H1 (cell line): ENCODE measurements around the gene HDAC9. TPM values are rescaled to one million over a fixed set of nuclear protein-coding genes. Genes with fewer than 3 reads are reported as not detected.

Experiments used
- CTCF ChIA-PET: fragments of 300-600 bp; sonication (Branson Sonifier 250); formaldehyde crosslinking; loops from one replicate; lab custom pipeline; 2021; ENCODE audit not compliant: partially characterized antibody; lab: Charles Lee
- POLR2A ChIA-PET: fragments of 300-600 bp; sonication (Branson Sonifier 250); formaldehyde crosslinking; loops from one replicate; lab custom pipeline; 2021; ENCODE audit warnings: inconsistent platforms; ENCODE audit not compliant: partially characterized antibody; lab: Charles Lee
- DNase-seq, 2 experiments: peaks; one replicate each; pipeline versions ENCODE4 v3.0.0 to v3.0.0-alpha.2; 2010 to 2022; ENCODE audit warnings: low spot score in 2 of 2, low read depth in 1 of 2, mixed read lengths in 1 of 2
- FAIRE-seq: peaks from 2 replicates; lab custom pipeline; 2011; peaks lifted over from hg19 to GRCh38; lab: Jason Lieb, UNC
- H2AFZ ChIP-seq: 2 replicates; pipeline ENCODE4 v1.8.1; 2012; ENCODE audit warnings: low read length, inconsistent platforms
- H2AK5ac ChIP-seq: 2 replicates; pipeline ENCODE4 v1.6.1; 2013; ENCODE audit warnings: low read depth, low read length
- H2BK120ac ChIP-seq: replicated peaks from 2 replicates; pipeline ENCODE3; 2013; ENCODE audit warnings: low read depth, low read length, inconsistent platforms
- H2BK12ac ChIP-seq: 2 replicates; pipeline ENCODE4 v1.6.1; 2013; ENCODE audit warnings: low read depth, low read length
- H2BK15ac ChIP-seq: 2 replicates; pipeline ENCODE4 v1.6.1; 2013; ENCODE audit warnings: low read length
- H2BK20ac ChIP-seq: 2 replicates; pipeline ENCODE4 v1.6.1; 2013; ENCODE audit warnings: low read length
- H2BK5ac ChIP-seq: 2 replicates; pipeline ENCODE4 v1.6.1; 2013; ENCODE audit warnings: low read depth, low read length
- H3K14ac ChIP-seq: 2 replicates; pipeline ENCODE4 v1.6.1; 2013; ENCODE audit warnings: inconsistent platforms; ENCODE audit not compliant: insufficient read length
- H3K18ac ChIP-seq: 2 replicates; pipeline ENCODE4 v1.6.1; 2013; ENCODE audit warnings: low read length; ENCODE audit errors: extremely low read depth
- H3K23ac ChIP-seq: 2 replicates; pipeline ENCODE4 v1.6.1; 2013; ENCODE audit warnings: inconsistent platforms; ENCODE audit not compliant: insufficient read length
- H3K23me2 ChIP-seq: 2 replicates; pipeline ENCODE4 v1.6.1; 2013; ENCODE audit warnings: low read depth, low read length
- H3K27ac ChIP-seq: 2 replicates; pipeline ENCODE4 v1.6.1; 2011; ENCODE audit warnings: low read depth, low read length, inconsistent platforms
- H3K27me3 ChIP-seq, 4 experiments: replicated peaks in 1 of 4; 1 replicate in 1 of 4; 2 replicates in 3 of 4; pipeline versions ENCODE4 v1.6.1 to v1.8.1; 2011 to 2013; ENCODE audit warnings: low read length in 3 of 4, mild to moderate bottlenecking in 3 of 4, inconsistent platforms in 2 of 4, mixed read lengths in 2 of 4, moderate library complexity in 1 of 4; ENCODE audit not compliant: control insufficient read depth in 3 of 4, insufficient read depth in 3 of 4; ENCODE audit errors: extremely low read depth in 1 of 4
- H3K36me3 ChIP-seq, 4 experiments: 2 replicates each; pipeline versions ENCODE4 v1.6.1 to v1.8.1; 2011 to 2013; ENCODE audit warnings: mild to moderate bottlenecking in 4 of 4, low read length in 3 of 4, moderate library complexity in 2 of 4, control low read depth in 1 of 4, inconsistent platforms in 1 of 4; ENCODE audit not compliant: insufficient read depth in 4 of 4, control insufficient read depth in 2 of 4
- H3K4ac ChIP-seq: replicated peaks from 2 replicates; pipeline ENCODE3; 2013; ENCODE audit warnings: low read length, low read depth, mixed read lengths, inconsistent platforms; ENCODE audit not compliant: insufficient read length
- H3K4me1 ChIP-seq, 4 experiments: replicated peaks in 1 of 4; 1 replicate in 1 of 4; 2 replicates in 3 of 4; pipeline versions ENCODE4 v1.6.1 to v1.8.1; 2011 to 2013; ENCODE audit warnings: low read length in 3 of 4, inconsistent platforms in 2 of 4, mixed read lengths in 1 of 4; ENCODE audit not compliant: insufficient read depth in 4 of 4, control insufficient read depth in 3 of 4
- H3K4me2 ChIP-seq, 2 experiments: 2 replicates each; pipeline versions ENCODE4 v1.6.1 to v1.8.1; 2011 to 2013; ENCODE audit warnings: low read depth in 2 of 2, low read length in 2 of 2, control low read depth in 1 of 2, inconsistent platforms in 1 of 2, mild to moderate bottlenecking in 1 of 2; ENCODE audit not compliant: insufficient read depth in 1 of 2
- H3K4me3 ChIP-seq, 4 experiments: fragments of 200-600, 300-600 bp in 1 of 4; sonication (generic), shearing (Covaris generic), sonication (Bioruptor Twin) in 1 of 4; 2 replicates each; pipeline versions ENCODE4 v1.5.1 to v1.8.1; 2011 to 2016; ENCODE audit warnings: low read length in 4 of 4, low read depth in 3 of 4, control low read depth in 2 of 4, inconsistent platforms in 2 of 4, mild to moderate bottlenecking in 2 of 4, mixed read lengths in 1 of 4, moderate library complexity in 1 of 4; ENCODE audit not compliant: insufficient read depth in 2 of 4; ENCODE audit errors: extremely low read depth in 1 of 4
- H3K56ac ChIP-seq: replicated peaks from 2 replicates; pipeline ENCODE3; 2013; ENCODE audit warnings: low read depth, mild to moderate bottlenecking, mixed read lengths, low read length, inconsistent platforms; ENCODE audit not compliant: insufficient read length
- H3K79me1 ChIP-seq: 2 replicates; pipeline ENCODE4 v1.6.1; 2013; ENCODE audit warnings: low read depth, low read length, control low read depth
- H3K79me2 ChIP-seq, 2 experiments: 2 replicates each; pipeline versions ENCODE4 v1.6.1 to v1.8.1; 2012 to 2013; ENCODE audit warnings: low read length in 2 of 2, mild to moderate bottlenecking in 2 of 2, inconsistent platforms in 1 of 2; ENCODE audit not compliant: insufficient read depth in 2 of 2, control insufficient read depth in 1 of 2
- H3K9ac ChIP-seq, 4 experiments: replicated peaks in 1 of 4; 1 replicate in 1 of 4; 2 replicates in 3 of 4; pipeline versions ENCODE4 v1.6.1 to v1.8.1; 2011 to 2013; ENCODE audit warnings: low read depth in 3 of 4, low read length in 3 of 4, control low read depth in 2 of 4, mild to moderate bottlenecking in 2 of 4, moderate library complexity in 2 of 4, inconsistent platforms in 1 of 4; ENCODE audit errors: extremely low read depth in 1 of 4
- H3K9me3 ChIP-seq, 2 experiments: 2 replicates each; pipeline versions ENCODE4 v1.6.1 to v1.8.1; 2012 to 2013; ENCODE audit warnings: mild to moderate bottlenecking in 2 of 2, moderate library complexity in 2 of 2, control low read depth in 1 of 2, inconsistent platforms in 1 of 2, low read depth in 1 of 2, low read length in 1 of 2, mixed read lengths in 1 of 2; ENCODE audit not compliant: insufficient read depth in 2 of 2
- H4K20me1 ChIP-seq, 2 experiments: replicated peaks in 1 of 2; 2 replicates each; pipeline versions ENCODE3 to v1.8.1; 2011 to 2013; ENCODE audit warnings: inconsistent platforms in 2 of 2, low read length in 2 of 2, mild to moderate bottlenecking in 1 of 2; ENCODE audit not compliant: insufficient read depth in 2 of 2, control insufficient read depth in 1 of 2
- H4K5ac ChIP-seq: 2 replicates; pipeline ENCODE4 v1.6.1; 2013; ENCODE audit warnings: low read length, low read depth, mixed read lengths, inconsistent platforms; ENCODE audit not compliant: insufficient read length
- H4K8ac ChIP-seq: 2 replicates; pipeline ENCODE4 v1.8.0; 2013; ENCODE audit warnings: mild to moderate bottlenecking, moderate library complexity, low read length, inconsistent platforms; ENCODE audit not compliant: insufficient read depth; ENCODE audit errors: extremely low read depth
- H4K91ac ChIP-seq: replicated peaks from 2 replicates; pipeline ENCODE3; 2013; ENCODE audit warnings: low read length, mixed read lengths, inconsistent platforms; ENCODE audit not compliant: insufficient read length
- CBX5 ChIP-seq: fragments of 300-800, 300-1000 bp; sonication (generic); IDR thresholded peaks from 2 replicates; pipeline ENCODE4 v1.7.1; 2016; ENCODE audit warnings: antibody characterized with exemption, low read length, low read depth
- CEBPB ChIP-seq: IDR thresholded peaks from 2 replicates; pipeline ENCODE4 v1.6.1; 2012; ENCODE audit warnings: low read depth, low read length
- E2F6 ChIP-seq: IDR thresholded peaks from 2 replicates; pipeline ENCODE4 v1.6.1; 2012; ENCODE audit warnings: inconsistent platforms
- KDM5A ChIP-seq: fragments of 200-600 bp; IDR thresholded peaks from 2 replicates; pipeline ENCODE4 v1.7.1; 2012; ENCODE audit warnings: mild to moderate bottlenecking, low read length, inconsistent platforms, mixed read lengths
- PHF8 ChIP-seq: fragments of 200-600 bp; sonication (generic); conservative IDR thresholded peaks from 2 replicates; pipeline ENCODE4 v1.7.1; 2012; ENCODE audit warnings: low read depth, mild to moderate bottlenecking, inconsistent platforms, low read length, moderate library complexity
- SIX5 ChIP-seq: IDR thresholded peaks from 2 replicates; pipeline ENCODE4 v1.6.1; 2011; ENCODE audit warnings: mild to moderate bottlenecking, low read depth, low read length
- SP2 ChIP-seq: IDR thresholded peaks from 2 replicates; pipeline ENCODE4 v1.6.1; 2012; ENCODE audit warnings: mild to moderate bottlenecking, low read length, inconsistent platforms
- SUZ12 ChIP-seq: fragments of 200-600 bp; sonication (generic); IDR thresholded peaks from 2 replicates; pipeline ENCODE4 v1.6.1; 2012; ENCODE audit warnings: mild to moderate bottlenecking, inconsistent platforms, low read length, moderate library complexity, mixed read lengths
- TBP ChIP-seq: IDR thresholded peaks from 2 replicates; pipeline ENCODE4 v1.6.1; 2011; ENCODE audit warnings: low read depth, low read length, improper control_type of control experiment
- TCF12 ChIP-seq: IDR thresholded peaks from 2 replicates; pipeline ENCODE4 v1.6.1; 2011; ENCODE audit warnings: low read depth, mild to moderate bottlenecking, low read length
- USF2 ChIP-seq: IDR thresholded peaks from 2 replicates; pipeline ENCODE4 v1.6.1; 2011; ENCODE audit warnings: low read length, improper control_type of control experiment
- WGBS, 2 experiments: shearing (Covaris generic) in 1 of 2; methylation state at CpG; one replicate each; pipeline versions ENCODE4 v1.1.6 to v1.1.7; 2013 to 2015; ENCODE audit warnings: low lambda C conversion rate in 2 of 2, mixed read lengths in 2 of 2, inconsistent platforms in 1 of 2, low coverage in 1 of 2, missing lambda C conversion rate in 1 of 2; ENCODE audit not compliant: insufficient replicate concordance in 2 of 2, insufficient coverage in 1 of 2, insufficient read length in 1 of 2; ENCODE audit errors: extremely low coverage in 1 of 2, missing lambda C conversion rate in 1 of 2; 5-methylcytosine and 5-hydroxymethylcytosine counted together
- polyA plus RNA-seq, 7 experiments: library from polyadenylated mRNA; depleted of rRNA in 3 of 7; stranded (reverse) in 5 of 7; unstranded in 2 of 7; fragments of >200 nt in 5 of 7; fragments of 200-250 nt in 2 of 7; gene quantifications; 1 replicate in 5 of 7; 2 replicates in 1 of 7; 4 replicates in 1 of 7; pipeline versions ENCODE4 v1.2.1 to v1.2.3, GENCODE V29; 2011 to 2013; ENCODE audit warnings: missing spikeins in 2 of 7, mixed read lengths in 2 of 7
- total RNA-seq: library from RNA; stranded (reverse); fragmentation: NEBNext Ultra II Directional; extraction: Animal tissue kit (Norgen Biotek cat#: 25700); gene quantifications from 2 replicates; pipeline ENCODE4 v1.2.1, GENCODE V29; 2021

HDAC9 gene
- total and polyA plus RNA-seq, 2 of the 8 experiments (the other 6 are each of a cell fraction or from before 2014, with no cell fraction given), result 9.5 to 13.1 TPM

- Histone ChIP-seq H3K9me3 (no peaks in the 10 kb centered on the region), H3K27ac (no peak overlapping the region), H3K4ac (no peak overlapping the region), H3K4me2 (no peak overlapping the region), H3K79me2 (no peaks in the 10 kb centered on the region), H3K4me1 (peaks cover 0 to 9% (median 4%) of the 10 kb centered on the region in 4 experiments; a peak in 3 of 7 replicates), H3K56ac (no peak overlapping the region), H2AK5ac (no peak overlapping the region), H3K23me2 (no peaks in the 10 kb centered on the region), H3K9ac (no peak overlapping the region), H3K79me1 (no peaks in the 10 kb centered on the region), H3K36me3 (no peaks in the 10 kb centered on the region), H4K8ac (no peak overlapping the region), H2BK15ac (no peak overlapping the region), H3K14ac (no peak overlapping the region), H3K27me3 (no peaks in the 10 kb centered on the region), H4K20me1 (no peaks in the 10 kb centered on the region), H2BK5ac (no peak overlapping the region), H2BK12ac (no peak overlapping the region), H2AFZ (no peak overlapping the region), H2BK120ac (no peak overlapping the region), H2BK20ac (no peak overlapping the region), H3K18ac (no peak overlapping the region), H4K5ac (no peak overlapping the region), H4K91ac (no peak overlapping the region), H3K23ac (no peak overlapping the region), H3K4me3 (peak overlapping the region in 1 of 4 experiments; percentile 13; a peak in 1 of 8 replicates)
- DNase-seq (no peak), FAIRE-seq (no peak)
- ChIA-PET CTCF (no interaction called here), POLR2A (no interaction called here)
- 89% methylated on average over 2 of the region's 2 CpGs; no CpG with 5 or more reads in 1 of the 2 experiments for WGBS, 2 experiments
- TF ChIP-seq SP2 (no peak), E2F6 (no peak), SIX5 (no peak), CBX5 (no peak), PHF8 (no peak), SUZ12 (no peak), KDM5A (no peak), TBP (no peak), USF2 (no peak), TCF12 (no peak), CEBPB (no peak)
Measured at GRCh38 chr7:18939771-18940592, 444.4 kb downstream of the HDAC9 start.
